Nucleus accumbens (tissue), 56 donors: ENCODE data around the gene PCBP1.
A peak's percentile ranks its signal among the peaks of the same experiment; 100 is the strongest.
"Not testable (repeated sequence)": the region's sequence is repeated elsewhere in the genome, so short reads cannot be mapped to it uniquely, and the experiment has no call there.

Experiments
- DNase-seq, 56 donors: peaks; one replicate each; lab custom pipeline; 2025; lab: John Stamatoyannopoulos, UW

Gene PCBP1

GRCh38 chr2:70122470-70122869, 35.2 kb downstream of the PCBP1 start:
- no peak for DNase-seq

- peak in 9 of 56 donors; percentile 31 to 60 (median 41) for DNase-seq
Observed at GRCh38 chr2:70123051-70123828, 36.0 kb downstream of the PCBP1 start.

GRCh38 chr2:70123829-70124116, 36.5 kb downstream of the PCBP1 start:
- no peak for DNase-seq

- peak in 51 of 56 donors; percentile 22 to 87 (median 60) for DNase-seq
Observed at GRCh38 chr2:70124983-70125480, 37.8 kb downstream of the PCBP1 start.

- DNase-seq = peak in 1 of 56 donors; percentile 19
Observed at GRCh38 chr2:70125498-70125898, 38.2 kb downstream of the PCBP1 start.

- no peak for DNase-seq
Observed at GRCh38 chr2:70126413-70126812, 39.1 kb downstream of the PCBP1 start.

GRCh38 chr2:70128005-70128404, 40.7 kb downstream of the PCBP1 start:
- DNase-seq = no peak

- DNase-seq = not testable (repeated sequence)
Observed at GRCh38 chr2:70131344-70132143, 44.3 kb downstream of the PCBP1 start.

GRCh38 chr2:70132244-70133126, 45.2 kb downstream of the PCBP1 start:
- peak in 38 of 56 donors; percentile 17 to 79 (median 51) for DNase-seq

GRCh38 chr2:70133127-70133452, 45.8 kb downstream of the PCBP1 start:
- no peak for DNase-seq

GRCh38 chr2:70133491-70134322, 46.4 kb downstream of the PCBP1 start:
- DNase-seq = peak in 1 of 56 donors; percentile 14

GRCh38 chr2:70134323-70134983, 47.2 kb downstream of the PCBP1 start:
- not testable (repeated sequence) for DNase-seq
